ENCODE data around the gene IGFBP3.

The IGFBP3 gene

GRCh38 chr7:45867471-45867870, 53.6 kb downstream of the IGFBP3 start:
- DNase-seq = no peak

DNA sequence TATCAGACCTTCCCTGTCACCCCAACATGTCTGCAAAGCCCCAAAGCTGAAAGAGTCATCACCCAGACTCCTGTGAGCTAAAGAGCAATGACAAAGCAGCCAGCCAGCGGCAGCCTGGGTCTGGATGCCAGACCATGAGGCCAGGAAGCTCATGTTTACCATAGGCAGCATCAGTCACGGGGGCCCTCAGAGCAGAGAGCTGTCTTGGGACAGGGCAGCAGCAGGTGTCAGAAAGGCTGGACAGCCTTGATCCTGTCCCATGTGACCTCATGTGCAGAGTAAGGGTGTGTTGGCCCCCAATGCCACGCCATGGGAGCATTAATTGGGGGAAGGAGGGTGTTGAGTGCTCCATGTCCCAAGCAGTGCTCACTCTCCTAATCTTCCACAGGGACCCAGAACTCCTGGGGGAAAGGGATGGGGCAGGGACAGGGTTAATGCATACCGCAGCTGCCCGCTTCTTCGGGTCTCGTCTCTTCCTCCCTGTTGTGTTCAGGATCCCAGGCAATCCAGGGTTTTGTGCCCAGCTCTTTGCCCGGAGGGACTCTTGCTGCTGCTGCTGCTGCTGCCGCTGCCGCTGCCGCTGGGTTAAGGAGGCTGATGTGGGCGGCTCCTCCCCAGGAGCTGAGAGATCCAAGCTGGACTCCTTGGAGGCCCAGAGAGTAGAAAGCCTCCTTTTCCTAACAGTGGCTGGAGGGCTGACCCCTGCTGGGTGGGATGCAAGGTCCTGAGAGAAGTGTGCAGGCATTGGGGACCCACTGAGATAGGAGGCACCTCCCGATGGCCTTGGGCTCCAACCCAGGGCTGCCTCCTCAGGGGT, 55.3 kb downstream of the IGFBP3 start:
- no peak for DNase-seq

DNA sequence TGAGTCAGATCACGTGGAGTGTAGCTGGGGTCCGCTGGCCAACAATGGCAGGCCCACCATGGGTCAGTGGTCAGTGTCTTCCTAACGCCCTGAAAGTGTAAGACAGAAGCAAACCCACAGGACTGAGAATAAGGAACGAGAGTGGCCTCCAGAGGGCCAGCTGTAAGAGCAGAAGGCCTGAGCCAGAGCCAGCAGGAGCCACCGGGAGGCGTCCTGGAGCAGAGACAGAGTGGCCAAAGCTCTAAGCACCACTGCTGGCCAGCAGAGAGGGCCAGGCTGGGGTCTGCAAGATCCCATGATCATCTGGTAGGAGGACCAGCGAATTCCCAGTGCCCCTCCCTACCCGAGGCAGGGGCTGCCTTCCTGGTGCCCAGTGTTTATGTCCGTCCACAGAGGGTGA, 57.4 kb downstream of the IGFBP3 start:
- no peak for DNase-seq

Data from CD4-positive, alpha-beta T cell treated with Interleukin-21 for 1 hour (primary cell).